ENCODE measurements around the gene YEATS4.

YEATS4 gene

DNA sequence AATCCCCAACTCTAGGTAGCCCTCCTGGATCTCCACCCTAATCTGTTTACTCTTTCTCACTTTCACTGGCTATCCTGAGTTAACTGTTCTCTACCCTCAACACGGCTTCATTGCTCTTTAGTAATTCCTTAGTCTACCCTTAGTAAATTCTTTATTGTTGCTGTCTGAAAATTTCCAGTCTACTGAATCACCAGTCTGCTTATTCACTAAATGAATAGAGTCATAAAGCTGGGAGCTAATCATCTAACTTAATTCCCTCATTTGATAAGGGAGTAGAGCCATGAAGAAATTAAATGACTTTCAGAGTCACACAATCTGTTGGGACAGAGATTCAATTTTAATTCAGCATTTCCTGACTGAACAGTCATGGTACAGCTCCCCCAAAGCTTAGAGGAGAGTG is 36.5 kb downstream of the YEATS4 start:
- DNase-seq: no peak

DNA sequence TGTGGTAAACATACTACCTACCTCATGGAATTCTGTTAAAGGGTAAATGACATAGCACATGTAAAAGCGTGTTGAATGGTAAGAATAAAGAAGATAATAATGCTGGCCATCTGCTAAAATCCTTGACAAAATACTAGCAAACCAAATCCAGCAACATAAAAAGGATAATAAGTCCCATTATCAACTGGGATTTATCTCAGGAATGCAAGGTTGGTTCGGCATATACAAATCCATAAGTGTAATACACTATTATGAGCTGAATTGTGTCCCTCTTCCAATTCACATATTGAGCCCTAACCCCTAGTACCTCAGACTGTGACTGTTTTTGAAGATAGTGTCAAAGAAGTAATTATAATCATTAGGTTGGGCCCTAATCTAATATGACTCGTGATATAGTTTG is 37.4 kb downstream of the YEATS4 start:
- DNase-seq: no peak

DNA sequence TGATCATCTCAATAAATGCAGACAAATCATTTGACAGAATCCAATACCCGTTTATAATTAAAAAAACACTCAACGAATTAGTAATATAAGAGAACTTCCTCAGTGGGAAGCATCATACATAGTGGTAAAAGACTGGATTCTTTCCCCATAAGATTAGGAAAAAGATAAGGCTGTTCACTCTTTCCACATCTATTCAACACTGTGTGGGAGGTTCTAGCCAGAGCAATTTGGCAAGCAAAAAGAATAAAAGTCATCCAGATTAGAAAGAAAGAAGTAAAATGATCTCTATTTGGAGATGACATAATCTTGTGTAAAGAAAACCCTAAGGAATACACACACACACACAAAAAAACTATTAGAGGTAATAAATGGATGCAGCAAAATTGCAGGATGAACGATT is 38.4 kb downstream of the YEATS4 start:
- DNase-seq: no peak

DNA sequence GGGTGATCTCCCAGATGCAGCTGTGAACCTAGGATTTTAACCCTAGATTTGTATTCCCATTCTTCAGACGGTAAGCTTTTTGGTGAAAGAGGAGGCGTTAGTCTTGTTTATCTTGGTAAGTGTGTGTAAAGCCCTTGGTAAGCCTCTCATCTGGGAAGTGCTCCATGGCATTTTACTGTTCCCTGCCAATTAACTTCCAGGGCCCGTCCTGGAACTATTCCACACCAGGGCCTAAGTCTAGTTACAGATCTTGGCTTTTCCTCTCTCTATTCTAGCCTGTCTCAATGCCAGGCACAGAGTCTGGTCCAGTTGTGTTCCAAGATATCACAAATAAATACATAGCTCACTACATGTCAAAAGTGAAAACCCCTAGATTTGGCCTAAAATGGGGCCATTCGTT is 42.4 kb downstream of the YEATS4 start:
- no peak for DNase-seq

DNA sequence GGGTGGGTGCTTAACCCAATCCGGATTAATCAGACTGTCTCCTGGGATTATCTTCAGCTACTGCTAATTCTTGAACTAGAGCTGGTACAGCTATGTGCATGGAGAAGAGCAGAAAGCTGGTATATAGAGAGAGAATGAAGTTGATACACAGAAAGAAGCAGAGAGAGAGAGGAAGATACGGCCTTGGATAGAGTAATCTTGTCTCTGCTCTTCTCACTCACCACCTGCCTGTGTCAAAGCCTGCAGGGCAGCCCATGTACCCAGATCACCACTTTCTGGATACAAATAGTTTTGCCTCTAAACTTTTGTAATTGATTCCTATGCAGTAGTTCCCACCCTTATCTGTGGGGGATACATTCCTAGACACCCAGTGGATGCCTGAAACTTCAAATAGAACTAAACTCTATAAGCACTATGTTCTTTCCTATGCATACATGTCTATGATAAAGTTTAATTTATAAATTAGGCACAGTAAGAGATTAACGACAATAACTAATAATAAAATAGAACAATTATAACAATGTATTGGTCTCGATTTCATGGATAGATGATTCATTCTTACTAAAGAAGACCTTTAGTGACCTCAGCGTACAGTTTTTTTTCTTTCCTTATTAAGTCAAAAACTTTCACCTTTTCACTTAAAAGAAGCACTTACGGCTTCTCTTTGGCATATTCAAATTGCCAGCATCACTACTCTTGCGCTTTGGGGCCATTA is 45.5 kb downstream of the YEATS4 start:
- DNase-seq: no peak

DNA sequence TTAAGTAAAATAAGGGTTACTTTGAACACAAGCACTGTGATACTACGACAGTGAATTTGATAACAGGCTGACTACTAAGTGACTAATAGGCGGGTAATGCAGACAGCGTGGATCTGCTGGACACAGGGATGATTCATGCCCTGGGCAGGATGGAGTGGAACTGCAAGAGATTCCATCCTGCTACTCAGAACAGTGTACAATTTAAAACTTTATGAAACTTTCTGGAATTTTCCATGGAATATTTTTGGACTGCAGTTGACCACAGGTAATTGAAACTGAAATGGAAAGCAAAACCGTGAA is 46.0 kb downstream of the YEATS4 start:
- peak; percentile 95 for DNase-seq

DNA sequence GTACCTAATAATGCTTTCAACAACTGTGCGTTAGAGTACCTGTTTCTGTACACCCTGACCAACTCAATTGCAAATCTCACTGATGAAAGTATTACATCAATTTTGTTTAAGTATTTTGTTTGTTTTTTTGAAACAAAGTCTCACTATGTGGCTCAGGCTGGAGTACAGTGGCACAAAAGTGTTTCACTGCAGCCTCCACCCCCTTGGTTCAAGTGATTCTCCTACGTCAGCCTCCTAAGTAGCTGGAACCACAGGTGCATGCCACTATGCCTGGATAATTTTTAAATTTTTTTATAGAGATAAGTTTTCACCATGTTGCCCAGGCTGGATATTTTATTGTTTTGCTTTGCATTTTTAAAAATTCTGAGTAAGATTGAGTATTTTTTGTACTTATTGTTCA is 46.7 kb downstream of the YEATS4 start:
- no peak for DNase-seq

DNA sequence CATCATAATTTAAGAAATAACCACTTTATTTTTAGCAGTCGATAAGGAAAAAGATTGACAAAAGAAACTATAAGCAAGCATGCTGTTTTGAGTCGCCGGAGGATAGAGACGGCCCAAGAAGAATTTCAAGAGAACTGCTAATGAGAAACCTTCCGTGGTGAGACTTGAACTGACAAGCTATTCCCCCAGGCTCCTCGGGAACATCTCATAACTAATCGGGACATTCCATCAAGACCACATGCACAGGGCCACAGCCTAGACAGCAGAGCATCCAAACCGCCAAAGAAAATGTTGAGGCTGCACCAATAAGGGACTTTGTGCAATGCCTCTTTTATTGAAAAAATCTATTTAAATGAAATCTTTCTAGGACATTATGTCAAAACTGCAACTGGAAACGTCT is 51.0 kb downstream of the YEATS4 start:
- DNase-seq: no peak

DNA sequence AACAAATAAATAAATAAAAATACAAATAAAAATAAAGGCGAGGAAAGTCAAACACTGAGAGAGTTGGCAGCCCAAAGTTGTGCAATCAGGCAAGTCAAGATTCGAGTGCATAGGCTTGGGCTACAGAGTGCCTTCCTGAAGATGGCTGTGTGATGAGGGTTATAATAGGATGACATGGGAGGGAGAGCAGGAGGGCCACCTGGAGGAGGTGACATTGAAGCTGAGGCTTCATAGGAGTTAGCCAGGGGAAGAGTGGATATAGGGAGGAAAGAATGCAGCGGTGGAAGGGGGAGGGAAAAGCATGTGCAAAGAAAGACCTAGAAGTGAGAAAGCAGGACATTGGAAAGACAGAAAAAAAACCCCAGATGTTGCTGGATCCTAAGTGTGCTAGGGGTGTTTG is 53.1 kb downstream of the YEATS4 start:
- no peak for DNase-seq

DNA sequence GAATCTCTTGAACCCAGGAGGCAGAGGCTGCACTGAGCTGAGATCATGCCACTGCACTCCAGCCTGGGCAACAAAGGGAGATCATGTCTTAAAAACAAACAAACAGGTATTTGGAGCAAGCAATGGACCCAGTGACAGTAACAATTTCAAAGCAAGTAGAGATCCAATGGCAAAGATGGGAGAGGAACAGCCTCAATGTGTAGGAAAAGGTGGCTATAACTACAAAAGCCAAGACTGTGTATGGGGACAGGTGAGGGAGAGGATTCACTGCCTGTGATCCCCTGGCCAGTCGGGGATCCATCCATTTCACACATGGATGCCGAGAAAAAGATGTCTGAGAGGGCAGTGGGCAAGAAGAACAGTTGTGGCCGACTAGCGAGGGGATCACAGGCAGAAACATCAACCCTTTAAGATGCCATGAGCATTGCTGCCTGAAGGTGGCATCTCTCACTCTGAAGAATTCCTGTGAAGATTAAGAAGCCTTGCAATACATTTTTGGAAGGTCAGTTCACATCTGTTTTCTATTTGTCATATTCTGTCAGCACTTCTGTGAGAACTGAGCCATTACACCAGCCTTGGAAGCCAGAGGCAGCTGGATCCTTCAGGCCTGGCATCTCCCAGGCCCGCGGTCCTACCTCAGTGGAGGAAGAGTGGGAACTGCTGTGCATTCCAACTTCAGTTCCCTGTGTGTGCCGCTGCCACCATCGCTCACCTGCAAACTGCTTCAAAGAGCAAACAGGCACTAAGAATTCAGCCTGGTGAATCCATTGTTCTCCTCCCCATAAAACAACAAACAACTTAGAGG is 56.1 kb downstream of the YEATS4 start:
- DNase-seq: peak; percentile 94

DNA sequence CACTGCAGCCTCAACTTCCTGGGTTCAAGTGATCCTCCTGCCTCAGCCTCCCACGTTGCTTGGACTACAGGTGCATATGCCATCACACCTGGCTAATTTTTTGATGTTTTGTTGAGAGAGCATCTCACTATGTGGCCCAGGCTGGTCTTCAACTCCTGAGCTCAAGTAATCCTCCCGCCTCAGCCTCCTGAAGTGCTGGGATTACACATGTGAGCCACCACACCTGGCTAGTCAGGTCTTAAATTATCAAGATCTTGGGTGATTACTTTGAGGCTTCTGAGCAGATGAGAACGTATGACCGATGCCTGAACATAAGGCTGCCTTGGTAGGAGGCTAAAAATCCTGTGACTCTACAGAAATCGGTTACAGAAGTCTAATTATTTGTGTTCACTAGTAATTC is 57.7 kb downstream of the YEATS4 start:
- no peak for DNase-seq

DNA sequence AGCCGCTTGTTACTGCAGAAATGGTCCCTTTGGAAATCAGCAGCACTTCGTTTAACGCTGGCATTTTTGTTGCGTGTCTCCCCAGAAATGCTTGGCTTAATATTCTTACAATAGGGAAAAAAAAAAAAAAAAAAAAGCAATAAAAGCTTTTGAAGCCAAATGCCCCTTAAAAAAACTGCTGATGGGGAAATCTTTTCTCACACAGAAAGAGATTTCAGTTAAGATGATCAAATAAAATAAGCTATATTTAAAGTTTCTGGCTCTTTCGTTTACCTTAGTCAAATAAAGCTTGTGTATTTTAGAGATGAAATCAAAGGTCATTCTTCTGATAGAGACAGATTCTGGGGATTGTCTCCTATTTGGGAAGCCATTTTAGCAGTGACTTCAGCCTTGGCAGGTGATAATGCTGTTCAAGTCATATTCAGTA is 58.2 kb downstream of the YEATS4 start:
- DNase-seq: no peak

DNA sequence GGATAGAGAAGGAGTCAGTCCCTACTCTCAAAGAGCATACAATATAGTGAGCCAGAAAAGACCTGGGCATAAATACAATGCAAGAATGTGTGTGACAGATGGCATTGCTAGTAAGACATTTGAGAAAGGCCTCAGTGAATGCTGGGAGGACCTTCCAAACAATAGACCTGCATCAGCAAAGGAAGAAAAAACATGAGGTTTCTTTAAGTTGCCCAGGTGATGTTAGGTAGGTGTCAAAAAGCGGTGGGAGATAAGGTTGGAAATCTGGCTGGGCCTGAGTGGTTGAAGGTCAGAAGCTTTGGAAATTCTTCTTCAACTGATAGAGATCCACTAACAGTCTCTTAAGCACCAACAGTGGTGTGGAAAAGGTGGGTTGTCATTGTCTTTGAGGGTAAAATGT is 60.2 kb downstream of the YEATS4 start:
- DNase-seq: no peak

DNA sequence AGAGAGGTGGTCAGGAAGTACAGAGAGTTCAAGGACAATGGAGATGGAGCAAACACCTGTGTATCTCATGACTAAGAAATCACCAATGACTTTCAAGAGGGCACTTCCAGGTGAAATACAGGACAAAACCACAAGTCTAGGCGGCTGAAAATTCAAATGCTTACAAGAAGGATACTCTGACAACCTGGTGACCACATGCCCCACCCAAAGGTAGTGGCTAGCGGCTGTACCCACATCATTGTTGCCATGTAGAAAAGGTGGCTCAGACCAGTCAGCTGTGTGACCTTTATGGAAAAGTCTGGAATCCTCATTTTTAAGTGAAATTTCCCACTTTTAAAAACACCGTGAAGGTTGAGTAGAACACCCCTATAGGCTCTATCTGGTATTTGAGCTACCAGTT is 62.0 kb downstream of the YEATS4 start:
- no peak for DNase-seq

DNA sequence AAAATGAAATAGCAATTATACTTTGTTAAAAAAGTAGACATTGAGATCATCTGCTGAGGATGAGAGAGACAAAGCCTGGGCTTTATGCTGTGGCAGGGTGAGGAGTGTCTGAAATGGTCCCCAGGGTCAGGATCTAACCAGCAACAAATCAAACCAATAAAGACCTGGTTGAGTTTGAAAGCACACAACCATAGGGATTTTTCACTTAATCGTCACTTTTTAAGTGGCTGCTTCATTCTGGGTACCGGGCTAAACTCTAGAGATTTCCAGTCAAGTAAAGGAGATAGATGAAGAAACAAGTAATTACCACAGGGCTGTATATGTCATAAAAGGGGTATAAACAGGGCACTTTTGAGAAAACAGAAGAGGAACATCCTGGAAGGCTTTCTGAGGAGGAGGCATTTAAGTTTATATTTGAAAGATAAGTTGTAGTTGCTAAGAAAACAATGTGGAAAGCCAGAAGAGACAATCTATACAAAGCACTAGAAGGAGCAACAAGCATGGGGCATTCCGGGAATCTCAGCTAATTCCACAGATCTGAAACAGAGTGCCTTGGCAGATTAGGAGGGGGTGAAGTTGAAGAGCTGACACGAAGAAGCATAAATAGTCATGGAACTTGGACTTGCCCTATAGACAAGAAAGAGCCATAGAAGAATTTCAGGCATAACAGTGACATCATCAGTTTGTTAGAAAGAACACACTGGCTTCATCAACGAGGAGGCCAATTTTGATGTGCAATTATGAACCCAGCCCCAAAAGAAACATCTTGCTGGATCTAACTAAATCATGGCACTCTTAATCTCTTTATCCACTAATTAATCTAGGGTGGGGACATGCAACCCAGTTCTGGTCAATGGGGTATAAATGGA is 63.7 kb downstream of the YEATS4 start:
- no peak for DNase-seq

DNA sequence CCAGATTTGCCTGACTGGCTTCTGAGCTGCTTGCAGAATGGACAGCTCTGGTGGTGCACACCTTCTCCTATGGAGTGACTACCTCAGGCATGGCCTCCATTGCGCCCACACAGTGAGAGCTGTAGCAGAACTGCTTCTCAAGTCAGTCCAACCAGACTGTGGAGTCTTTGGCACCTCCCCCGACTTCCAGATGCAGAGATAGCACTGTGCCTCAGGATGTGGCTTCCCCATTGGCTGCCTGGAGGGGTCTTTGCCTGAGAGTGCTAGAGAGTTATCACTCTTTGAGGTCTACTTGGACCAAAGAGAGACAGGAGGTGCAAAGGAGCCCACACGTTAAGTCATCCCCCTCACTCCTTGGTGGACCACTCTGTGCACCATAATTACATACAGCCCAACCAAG is 65.9 kb downstream of the YEATS4 start:
- DNase-seq: no peak

DNA sequence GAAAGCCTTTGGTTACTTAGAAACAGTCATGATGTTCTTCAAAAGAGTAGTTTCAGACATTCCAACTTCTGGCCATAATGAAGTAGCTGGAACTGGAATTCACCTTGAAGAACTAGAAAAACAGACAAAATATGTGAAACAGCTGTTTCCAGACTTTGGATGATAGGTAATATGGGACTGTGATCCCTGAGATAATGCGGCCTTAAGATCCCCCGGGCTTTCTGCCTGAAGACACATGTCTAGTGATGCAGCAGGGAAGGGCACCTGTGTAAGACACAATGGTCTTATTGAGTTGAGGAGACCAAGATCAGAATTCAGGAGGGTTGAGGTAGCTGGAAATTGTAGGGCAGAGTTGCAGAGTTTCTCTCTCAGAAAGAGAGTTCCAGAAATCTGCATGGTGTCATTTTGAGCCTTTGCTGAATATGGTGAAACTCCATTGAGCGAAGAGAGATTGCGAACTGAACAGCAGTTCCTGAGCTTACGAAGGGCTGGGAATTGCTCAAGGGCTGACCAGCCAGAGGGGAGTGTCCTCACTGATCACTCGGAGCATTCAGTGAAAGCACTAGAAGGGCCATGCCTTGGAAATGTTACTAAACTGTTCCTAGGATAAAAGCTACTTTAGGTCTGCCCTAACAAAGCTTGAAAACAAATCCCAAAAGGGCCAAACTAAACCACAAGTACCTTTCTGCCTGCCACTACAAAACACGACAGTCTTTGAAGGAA is 69.0 kb downstream of the YEATS4 start:
- no peak for DNase-seq

DNA sequence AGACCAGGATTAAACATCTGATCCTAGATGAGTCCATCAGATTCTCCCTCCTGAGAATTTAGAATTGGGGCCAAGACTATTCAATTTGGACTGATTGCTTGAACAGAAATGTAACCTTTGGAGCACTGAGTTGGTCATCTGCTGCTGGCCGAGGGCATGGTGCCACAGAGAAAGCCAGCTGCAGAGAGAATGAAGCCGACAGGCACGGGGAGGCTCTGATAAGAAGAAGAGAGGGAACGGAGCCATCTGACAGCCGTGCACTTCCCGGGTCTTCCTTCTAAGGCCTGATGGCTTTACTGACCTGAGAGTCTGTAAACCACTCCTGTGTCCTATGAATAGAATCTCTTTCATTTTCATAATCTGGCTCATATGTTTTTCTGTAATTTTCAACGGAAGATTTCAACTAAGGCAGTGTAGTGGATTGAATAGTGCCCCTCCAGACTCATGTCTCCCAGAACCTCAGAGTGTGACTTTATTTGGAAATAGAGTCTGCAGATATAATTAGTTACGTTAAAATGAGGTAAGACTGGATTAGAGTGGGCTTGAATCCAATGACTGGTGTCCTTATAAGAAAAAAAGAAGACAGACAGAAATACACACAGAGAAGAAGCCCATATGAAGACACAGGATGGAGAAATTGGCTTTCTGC is 71.5 kb downstream of the YEATS4 start:
- DNase-seq: no peak

DNA sequence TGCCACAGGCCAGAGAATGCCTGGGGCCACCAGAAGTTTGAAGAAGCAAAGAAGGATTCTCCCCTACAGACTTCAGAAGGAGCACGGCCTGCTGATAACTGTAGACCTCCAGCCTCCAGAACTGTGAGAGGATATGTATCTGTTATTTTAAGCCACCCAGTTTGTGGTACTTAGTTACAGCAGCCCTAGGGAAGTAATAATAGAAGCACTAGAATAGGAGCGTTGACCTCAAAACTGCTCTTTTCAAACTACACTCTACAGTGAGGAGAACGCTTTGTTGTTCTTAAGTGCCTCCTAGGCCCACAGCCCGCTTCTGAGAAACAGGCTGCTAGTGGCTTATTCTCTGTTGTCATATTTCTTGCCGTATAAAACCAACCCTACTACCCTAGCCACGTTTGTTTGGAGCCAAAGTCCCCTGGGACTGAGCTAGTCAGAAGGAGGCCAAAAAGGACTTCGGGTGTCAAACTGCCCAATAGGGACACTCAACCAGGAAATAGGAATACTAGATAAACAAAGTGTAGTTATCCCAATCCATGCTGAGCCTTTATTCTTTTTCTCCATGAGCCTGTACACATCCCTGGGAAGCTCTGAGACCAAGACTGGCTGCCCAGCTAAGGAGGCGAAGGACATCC is 72.2 kb downstream of the YEATS4 start:
- no peak for DNase-seq

DNA sequence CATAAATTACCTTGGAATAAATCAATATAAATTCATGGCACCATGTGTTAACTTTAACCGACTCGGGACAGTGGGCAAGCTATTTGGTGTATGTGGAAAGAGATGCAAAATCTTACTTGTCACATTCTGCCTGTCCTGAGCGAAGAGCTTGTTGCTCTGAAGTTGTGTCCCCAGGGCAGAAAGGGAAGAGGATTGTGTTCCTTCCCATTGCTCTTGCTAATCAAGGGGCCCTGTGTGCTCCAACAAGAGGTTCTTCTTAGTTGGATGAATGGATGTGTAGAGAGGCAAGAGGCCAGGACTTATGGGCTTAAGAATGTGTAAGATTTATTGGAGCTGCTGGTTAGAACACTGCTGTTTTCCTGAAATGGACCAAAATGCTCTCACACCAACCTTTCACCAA is 74.1 kb downstream of the YEATS4 start:
- DNase-seq: no peak

DNA sequence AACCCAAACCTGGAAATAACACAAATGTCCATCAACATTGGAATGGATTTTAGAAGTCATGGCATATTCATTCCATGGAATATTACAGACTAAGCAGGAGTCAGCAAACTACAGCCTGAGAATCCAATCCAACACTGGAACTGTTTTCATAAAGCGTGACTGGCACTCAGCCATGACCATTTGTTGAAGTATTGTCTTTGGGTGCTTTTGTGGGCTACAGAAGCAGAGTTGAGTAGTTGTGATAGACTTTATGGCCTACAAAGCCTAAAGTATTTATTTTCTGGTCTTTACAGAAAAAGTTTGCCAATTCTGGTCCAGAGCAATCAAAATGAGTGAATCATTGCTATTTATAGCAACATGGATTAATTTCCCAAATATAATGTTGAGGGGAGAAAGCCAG is 76.1 kb downstream of the YEATS4 start:
- no peak for DNase-seq

DNA sequence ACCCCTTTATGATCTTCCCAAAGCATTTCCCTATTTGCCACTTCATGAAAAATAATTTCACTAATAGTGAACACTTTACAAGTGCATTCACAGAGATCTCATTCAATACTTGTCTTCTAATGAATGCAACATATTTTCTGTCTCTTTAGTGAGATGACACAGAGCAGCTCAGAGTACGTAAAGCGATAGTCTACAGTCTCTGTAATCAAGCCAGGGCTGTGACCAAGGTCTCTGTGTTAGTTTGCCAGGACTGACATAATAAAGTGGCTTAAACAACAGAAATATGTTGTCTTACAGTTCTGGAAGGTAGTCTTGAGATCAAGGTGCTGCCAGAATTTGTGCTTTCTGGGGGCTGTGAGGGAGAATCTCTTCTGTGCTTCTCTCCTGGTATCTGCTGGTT is 77.5 kb downstream of the YEATS4 start:
- no peak for DNase-seq

Measured in EL (cell line).